Thoracic aorta (tissue), 2 donors: ENCODE measurements around the gene ANKRD27. TPM values are rescaled to one million over a fixed set of nuclear protein-coding genes. Genes with fewer than 3 reads are reported as not detected.
"Not testable (repeated sequence)": the region's sequence is repeated elsewhere in the genome, so short reads cannot be mapped to it uniquely, and the experiment has no call there.

Experiments used
- ATAC-seq: fragments of 150-250 bp; one replicate; pipeline ENCODE4 v1.8.0; 2017; ENCODE audit warnings: low read depth; ENCODE audit not compliant: insufficient number of reproducible peaks, low FRiP score
- DNase-seq: peaks from one replicate; pipeline ENCODE4 v3.0.0-alpha.2; 2020; ENCODE audit warnings: low spot score
- H3K27ac ChIP-seq, 2 donors: fragments of 200-600 bp; sonication (generic); 1 replicate in 1 of 2; 2 replicates in 1 of 2; pipeline ENCODE4 v1.5.1; 2016; ENCODE audit warnings: mild to moderate bottlenecking in 2 of 2, moderate library complexity in 2 of 2
- H3K27me3 ChIP-seq: fragments of 200-600 bp; sonication (generic); replicated peaks from 2 replicates; pipeline ENCODE4 v1.6.0; 2016; ENCODE audit warnings: mild to moderate bottlenecking; ENCODE audit not compliant: insufficient read depth
- H3K36me3 ChIP-seq: fragments of 200-600 bp; sonication (generic); one replicate; pipeline ENCODE4 v1.5.1; 2016
- H3K4me1 ChIP-seq, 2 donors: fragments of 200-600 bp; sonication (generic); 1 replicate in 1 of 2; 2 replicates in 1 of 2; pipeline versions ENCODE4 v1.5.1 to v1.6.0; 2016; ENCODE audit warnings: low read depth in 2 of 2, mild to moderate bottlenecking in 1 of 2; ENCODE audit not compliant: control insufficient read depth in 1 of 2
- H3K4me3 ChIP-seq: fragments of 200-600 bp; sonication (generic); 2 replicates; pipeline ENCODE4 v1.5.1; 2016; ENCODE audit warnings: mild to moderate bottlenecking
- H3K9me3 ChIP-seq: fragments of 200-600 bp; sonication (generic); 2 replicates; pipeline ENCODE4 v1.5.1; 2016
- CTCF ChIP-seq: fragments of 200-600 bp; sonication (generic); IDR thresholded peaks from one replicate; pipeline ENCODE4 v1.5.1; 2019; ENCODE audit warnings: antibody characterized with exemption
- total RNA-seq, 2 donors: library from RNA; depleted of rRNA; stranded (reverse); fragments of >200 nt; gene quantifications; one replicate each; pipeline versions ENCODE4 v1.1.0 to v1.2.3, GENCODE V29; 2016

Gene ANKRD27
- total RNA-seq, 2 donors from 2014 or later, result 26.8 to 33.8 TPM

DNA sequence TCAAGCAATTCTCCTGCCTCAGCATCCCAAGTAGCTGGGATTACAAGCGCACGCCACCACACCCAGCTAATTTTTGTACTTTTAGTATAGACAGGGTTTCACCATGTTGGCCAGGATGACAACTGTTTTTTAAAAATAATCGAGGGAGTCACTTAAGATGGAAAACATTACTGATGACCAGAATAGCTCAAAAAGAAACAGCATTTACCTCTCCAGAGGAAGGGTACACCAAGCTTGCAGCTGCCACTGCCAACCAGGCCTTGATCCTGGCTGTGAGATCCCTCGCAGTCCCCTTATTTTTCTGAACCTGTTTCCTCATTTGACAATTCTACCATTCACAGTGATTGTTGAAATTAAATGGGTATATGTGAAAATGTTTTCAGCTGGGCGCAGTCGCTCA is 79.5 kb downstream of the ANKRD27 start:
- H3K27ac ChIP-seq, result no peak overlapping the region
- no peaks in the 10 kb centered on the region for H3K27me3 ChIP-seq
- H3K9me3 ChIP-seq, result no peaks in the 10 kb centered on the region
- no peak overlapping the region for H3K4me3 ChIP-seq
- H3K36me3 ChIP-seq, result peaks cover 35% of the 10 kb centered on the region
- ATAC-seq, result no peak
- TF ChIP-seq CTCF, result no peak
- no peak for DNase-seq
- no peaks in the 10 kb centered on the region for H3K4me1 ChIP-seq

- Histone ChIP-seq H3K4me3 (no peak overlapping the region), H3K9me3 (no peaks in the 10 kb centered on the region), H3K27me3 (no peaks in the 10 kb centered on the region), H3K4me1 (no peaks in the 10 kb centered on the region), H3K36me3 (peaks cover 35% of the 10 kb centered on the region), H3K27ac (no peak overlapping the region)
- DNase-seq (no peak), ATAC-seq (no peak)
- no peak for TF ChIP-seq CTCF
Measured at GRCh38 chr19:32594021-32594420, 81.0 kb downstream of the ANKRD27 start.

DNA sequence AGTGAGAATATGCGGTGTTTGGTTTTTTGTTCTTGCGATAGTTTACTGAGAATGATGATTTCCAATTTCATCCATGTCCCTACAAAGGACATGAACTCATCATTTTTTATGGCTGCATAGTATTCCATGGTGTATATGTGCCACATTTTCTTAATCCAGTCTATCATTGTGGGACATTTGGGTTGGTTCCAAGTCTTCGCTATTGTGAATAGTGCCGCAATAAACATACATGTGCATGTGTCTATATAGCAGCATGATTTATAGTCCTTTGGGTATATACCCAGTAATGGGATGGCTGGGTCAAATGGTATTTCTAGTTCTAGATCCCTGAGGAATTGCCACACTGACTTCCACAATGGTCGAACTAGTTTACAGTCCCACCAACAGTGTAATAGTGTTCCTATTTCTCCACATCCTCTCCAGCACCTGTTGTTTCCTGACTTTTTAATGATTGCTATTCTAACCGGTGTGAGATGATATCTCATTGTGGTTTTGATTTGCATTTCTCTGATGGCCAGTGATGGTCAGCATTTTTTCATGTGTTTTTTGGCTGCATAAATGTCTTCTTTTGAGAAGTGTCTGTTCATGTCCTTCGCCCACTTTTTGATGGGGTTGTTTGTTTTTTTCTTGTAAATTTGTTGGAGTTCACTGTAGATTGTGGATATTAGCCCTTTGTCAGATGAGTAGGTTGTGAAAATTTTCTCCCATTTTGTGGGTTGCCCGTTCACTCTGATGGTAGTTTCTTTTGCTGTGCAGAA is 87.1 kb downstream of the ANKRD27 start:
- not testable (repeated sequence) for DNase-seq, ATAC-seq, H3K9me3 ChIP-seq, H3K27me3 ChIP-seq, H3K4me3 ChIP-seq, H3K4me1 ChIP-seq, H3K27ac ChIP-seq
- peaks cover 27% of the 10 kb centered on the region for H3K36me3 ChIP-seq

- no peak for ATAC-seq
- H3K4me3 ChIP-seq, result peak overlapping the region; percentile 99
Measured at GRCh38 chr19:32581705-32582179, 93.2 kb downstream of the ANKRD27 start.

GRCh38 chr19:32580901-32581704 is 93.9 kb downstream of the ANKRD27 start, which contains the start of gene PDCD5:
Gene PDCD5, plus strand, starts transcription at chr19:32581190. Its CDS starts 72 bp downstream, at chr19:32581262.
- Histone ChIP-seq H3K4me1 (peaks cover 4 to 13% of the 10 kb centered on the region in 2 donors), H3K9me3 (no peaks in the 10 kb centered on the region), H3K36me3 (peaks cover 14% of the 10 kb centered on the region), H3K27ac (peak within 1 kb of the TSS; percentile 56 to 78), H3K27me3 (no peaks in the 10 kb centered on the region), H3K4me3 (peak within 1 kb of the TSS; percentile 99)
- peak; percentile 93 for ATAC-seq
- DNase-seq, result peak; percentile 69
- TF ChIP-seq CTCF, result no peak

More at GRCh38 chr19:32581705-32582179, 93.2 kb downstream of the ANKRD27 start:
- H3K36me3 ChIP-seq, result peaks cover 18% of the 10 kb centered on the region
- no peak for DNase-seq
- H3K9me3 ChIP-seq, result no peaks in the 10 kb centered on the region
- H3K27ac ChIP-seq, result peak overlapping the region; percentile 53 to 78
- no peaks in the 10 kb centered on the region for H3K27me3 ChIP-seq
- peaks cover 4 to 13% of the 10 kb centered on the region in 2 donors for H3K4me1 ChIP-seq
- no peak for TF ChIP-seq CTCF
